ENCODE results near the gene BZW2. TPM values are rescaled to one million over a fixed set of nuclear protein-coding genes. Genes with fewer than 3 reads are reported as not detected.

The BZW2 gene
- total and polyA plus RNA-seq, 9 donors, result 17.2 to 41.0 (median 22.5) TPM

GRCh38 chr7:16669581-16669980 is 23.6 kb downstream of the BZW2 start:
- intact Hi-C loops (cut with DNase I), result no loop called here
- Histone ChIP-seq H3K27me3 (no peaks in the 10 kb centered on the region), H3K36me3 (no peaks in the 10 kb centered on the region), H3K4me1 (ENCODE audit: insufficient read depth) (no peaks in the 10 kb centered on the region), H3K9me3 (no peaks in the 10 kb centered on the region), H3K4me3 (no peak overlapping the region), H3K27ac (no peak overlapping the region)
- WGBS, 3 donors, result 73 to 79% (median 76%) methylated on average over 2 of the region's 2 CpGs
- no peak for DNase-seq
- TF ChIP-seq, protein P1, sequence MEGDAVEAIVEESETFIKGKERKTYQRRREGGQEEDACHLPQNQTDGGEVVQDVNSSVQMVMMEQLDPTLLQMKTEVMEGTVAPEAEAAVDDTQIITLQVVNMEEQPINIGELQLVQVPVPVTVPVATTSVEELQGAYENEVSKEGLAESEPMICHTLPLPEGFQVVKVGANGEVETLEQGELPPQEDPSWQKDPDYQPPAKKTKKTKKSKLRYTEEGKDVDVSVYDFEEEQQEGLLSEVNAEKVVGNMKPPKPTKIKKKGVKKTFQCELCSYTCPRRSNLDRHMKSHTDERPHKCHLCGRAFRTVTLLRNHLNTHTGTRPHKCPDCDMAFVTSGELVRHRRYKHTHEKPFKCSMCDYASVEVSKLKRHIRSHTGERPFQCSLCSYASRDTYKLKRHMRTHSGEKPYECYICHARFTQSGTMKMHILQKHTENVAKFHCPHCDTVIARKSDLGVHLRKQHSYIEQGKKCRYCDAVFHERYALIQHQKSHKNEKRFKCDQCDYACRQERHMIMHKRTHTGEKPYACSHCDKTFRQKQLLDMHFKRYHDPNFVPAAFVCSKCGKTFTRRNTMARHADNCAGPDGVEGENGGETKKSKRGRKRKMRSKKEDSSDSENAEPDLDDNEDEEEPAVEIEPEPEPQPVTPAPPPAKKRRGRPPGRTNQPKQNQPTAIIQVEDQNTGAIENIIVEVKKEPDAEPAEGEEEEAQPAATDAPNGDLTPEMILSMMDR (IDR thresholded peaks at IDR 0.05), result no peak
- TF ChIP-seq POLR2A (IDR thresholded peaks at IDR 0.05), result no peak
- no peak for TF ChIP-seq EP300 (IDR thresholded peaks at IDR 0.05)

DNA sequence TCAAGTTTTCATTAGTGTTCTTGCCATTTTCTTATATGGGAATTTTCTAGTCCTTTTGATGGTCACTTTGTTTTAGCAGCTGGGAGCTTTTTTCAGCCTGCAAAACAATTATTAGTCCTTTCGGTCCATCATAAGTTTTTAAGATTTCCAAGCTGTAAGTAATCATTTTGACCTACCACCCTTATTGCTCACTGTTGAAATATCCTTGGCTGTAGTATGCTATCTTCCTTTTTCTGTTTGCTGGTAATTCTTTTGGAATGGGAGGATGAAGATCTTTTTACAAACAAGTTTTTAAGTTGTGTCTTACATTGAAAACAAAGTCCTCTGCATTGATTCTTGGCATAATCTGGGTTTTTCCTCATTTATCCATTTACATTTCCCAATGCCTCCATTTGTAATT is 24.0 kb downstream of the BZW2 start:
- WGBS, 3 donors, result 14 to 23% (median 15%) methylated on average over 1 of the region's 1 CpG
- no peak for DNase-seq
- Histone ChIP-seq H3K36me3 (no peaks in the 10 kb centered on the region), H3K9me3 (no peaks in the 10 kb centered on the region), H3K4me3 (no peak overlapping the region), H3K27ac (no peak overlapping the region), H3K27me3 (no peaks in the 10 kb centered on the region), H3K4me1 (ENCODE audit: insufficient read depth) (no peaks in the 10 kb centered on the region)
- intact Hi-C loops (cut with DNase I), result no loop called here
- TF ChIP-seq EP300 (IDR thresholded peaks at IDR 0.05), result no peak
- no peak for TF ChIP-seq POLR2A (IDR thresholded peaks at IDR 0.05)
- TF ChIP-seq, protein P1 (IDR thresholded peaks at IDR 0.05), result no peak

DNA sequence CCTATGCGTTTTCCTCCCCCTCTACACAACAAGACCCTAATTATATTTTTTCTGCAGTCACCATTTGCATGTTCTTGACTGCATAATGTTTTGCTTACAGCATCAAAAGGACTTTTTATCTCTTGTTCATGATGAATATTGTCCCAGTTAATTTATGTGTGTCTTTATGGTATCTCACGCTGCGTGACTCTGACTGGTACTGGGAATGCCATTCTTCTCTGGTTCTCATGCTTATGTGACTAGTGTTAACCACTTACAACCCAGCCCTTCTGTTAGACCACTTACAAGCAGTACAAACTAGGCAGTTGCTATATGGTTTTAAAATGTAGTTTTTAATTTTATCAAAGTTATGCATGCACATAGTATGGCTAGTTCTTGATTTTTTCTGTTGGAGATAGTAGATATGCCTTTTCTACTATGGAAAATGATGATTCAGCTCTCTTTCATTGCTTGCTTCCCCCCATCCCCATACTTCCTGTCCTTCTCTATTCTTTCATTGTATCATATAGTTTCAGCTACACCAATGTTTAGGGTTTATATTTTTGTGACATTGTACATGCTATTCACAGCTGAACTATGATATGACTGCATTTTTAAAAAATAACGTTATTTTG is 24.9 kb downstream of the BZW2 start:
- no peak for DNase-seq
- H3K27ac ChIP-seq, result no peak overlapping the region
- no peaks in the 10 kb centered on the region for H3K4me1 ChIP-seq (ENCODE audit: insufficient read depth)
- WGBS, 3 donors, result 86 to 96% (median 91%) methylated on average over 4 of the region's 4 CpGs
- H3K4me3 ChIP-seq, result no peak overlapping the region
- TF ChIP-seq, protein P1 (IDR thresholded peaks at IDR 0.05), result no peak
- TF ChIP-seq POLR2A (IDR thresholded peaks at IDR 0.05) (no peak), EP300 (IDR thresholded peaks at IDR 0.05) (no peak)
- H3K27me3 ChIP-seq, result no peaks in the 10 kb centered on the region
- intact Hi-C loops (cut with DNase I), result no loop called here
- no peaks in the 10 kb centered on the region for H3K36me3 ChIP-seq
- H3K9me3 ChIP-seq, result no peaks in the 10 kb centered on the region

DNA sequence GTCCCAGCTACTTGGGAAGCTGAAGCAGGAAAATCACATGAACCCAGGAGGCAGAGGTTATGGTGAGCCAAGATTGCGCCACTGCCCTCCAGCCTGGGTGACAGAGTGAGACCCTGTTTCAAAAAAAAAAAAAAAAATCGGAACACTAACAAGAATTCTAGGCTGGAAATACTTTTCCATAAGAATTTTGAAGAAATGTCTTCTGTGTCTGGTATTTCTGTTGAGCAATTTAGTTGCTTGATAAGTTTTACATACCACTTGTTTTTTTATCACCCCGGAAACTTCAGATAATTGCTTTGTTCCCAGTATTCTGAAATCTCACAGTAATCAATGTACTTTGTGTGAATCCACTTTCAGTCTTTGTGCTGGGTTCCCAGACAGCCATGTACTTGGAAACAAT is 25.8 kb downstream of the BZW2 start:
- Histone ChIP-seq H3K9me3 (no peaks in the 10 kb centered on the region), H3K4me1 (ENCODE audit: insufficient read depth) (no peaks in the 10 kb centered on the region), H3K36me3 (no peaks in the 10 kb centered on the region), H3K27me3 (no peaks in the 10 kb centered on the region), H3K27ac (no peak overlapping the region), H3K4me3 (no peak overlapping the region)
- DNase-seq, result no peak
- no peak for TF ChIP-seq EP300 (IDR thresholded peaks at IDR 0.05)
- TF ChIP-seq, protein P1 (IDR thresholded peaks at IDR 0.05), result no peak
- intact Hi-C loops (cut with DNase I), result no loop called here
- 94 to 97% (median 95%) methylated on average over 3 of the region's 3 CpGs for WGBS, 3 donors
